GM21515 (cell line): Measurements from ENCODE around the gene KCNIP1.

Experiments used
- ATAC-seq: cut with Tn5 transposase; IDR thresholded peaks from one replicate; pipeline ENCODE4 v1.9.1; 2021; ENCODE audit not compliant: unreplicated experiment

Gene KCNIP1

DNA sequence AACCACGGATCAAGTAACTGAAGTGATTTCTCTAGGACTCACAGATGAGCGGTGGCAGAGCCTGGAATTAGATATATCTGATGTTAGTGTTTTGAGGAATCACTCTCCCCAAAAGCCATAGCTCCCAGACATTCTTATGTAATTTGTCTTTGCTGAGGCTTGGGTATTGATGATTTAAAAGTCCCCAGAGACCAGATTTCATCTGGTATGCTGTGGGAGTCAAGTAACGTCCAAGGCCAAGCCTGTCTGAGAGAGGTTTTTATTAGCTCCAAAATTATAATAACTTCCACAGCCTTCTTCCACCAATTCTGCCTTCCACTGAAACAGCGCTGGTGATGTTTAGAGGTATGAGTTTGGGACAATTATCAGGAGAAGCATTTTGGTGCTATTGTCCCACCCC is 21.3 kb upstream of the KCNIP1 start:
- no peak for ATAC-seq

DNA sequence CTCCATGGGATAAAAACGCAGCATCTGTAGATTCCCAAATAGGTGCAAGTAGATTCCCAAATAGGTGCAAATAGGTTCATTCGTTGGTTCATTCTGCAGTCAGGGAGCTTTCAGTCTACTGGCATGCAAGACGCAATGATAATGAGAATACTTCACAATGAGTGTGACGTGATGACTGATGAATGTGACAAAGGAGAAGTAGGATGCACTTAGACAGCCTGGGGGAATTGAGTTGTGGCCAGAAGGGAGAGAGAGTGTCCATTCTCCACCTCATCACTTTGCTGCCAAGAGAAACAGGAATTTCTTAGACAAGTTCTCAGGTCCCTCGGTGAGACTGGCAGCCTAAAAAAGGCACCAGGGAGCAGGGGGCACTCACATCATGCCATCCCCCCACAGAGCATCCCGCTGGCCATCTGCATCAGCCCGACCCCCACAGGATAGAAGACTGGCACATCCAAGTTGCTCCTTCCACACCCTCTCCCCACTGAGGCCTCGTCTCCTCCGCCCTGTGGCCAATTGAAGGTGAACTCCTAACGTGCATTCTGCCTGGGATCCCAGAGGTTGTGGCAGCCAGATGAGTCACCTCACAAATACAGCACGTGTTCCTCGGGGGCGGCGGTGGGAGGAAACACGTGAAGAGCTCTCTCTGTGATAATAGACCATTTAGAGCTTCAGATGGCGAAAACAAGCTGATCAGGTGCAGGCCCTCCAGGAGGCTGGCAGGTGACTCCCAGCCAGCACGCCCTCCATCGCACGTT is 19.9 kb upstream of the KCNIP1 start:
- no peak for ATAC-seq

DNA sequence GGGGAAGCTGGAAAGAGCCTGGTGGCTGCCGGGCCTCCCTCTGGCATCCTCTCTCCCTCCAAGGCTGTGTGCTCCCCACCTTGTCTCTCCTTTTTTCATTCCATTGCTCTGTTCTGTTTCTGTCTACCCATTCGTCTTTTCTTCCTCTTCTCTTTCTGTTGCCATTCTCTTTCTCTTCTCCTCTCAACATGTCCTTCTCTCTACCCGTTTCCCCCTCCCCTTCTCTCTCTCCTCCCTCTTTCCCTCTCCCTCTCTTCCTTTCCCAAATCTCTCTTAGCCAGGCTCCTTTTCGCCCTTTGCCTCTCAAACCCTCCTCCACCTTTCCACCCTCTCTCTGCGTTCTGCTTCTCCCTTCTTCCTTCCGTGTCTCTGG is 19.4 kb upstream of the KCNIP1 start:
- no peak for ATAC-seq

DNA sequence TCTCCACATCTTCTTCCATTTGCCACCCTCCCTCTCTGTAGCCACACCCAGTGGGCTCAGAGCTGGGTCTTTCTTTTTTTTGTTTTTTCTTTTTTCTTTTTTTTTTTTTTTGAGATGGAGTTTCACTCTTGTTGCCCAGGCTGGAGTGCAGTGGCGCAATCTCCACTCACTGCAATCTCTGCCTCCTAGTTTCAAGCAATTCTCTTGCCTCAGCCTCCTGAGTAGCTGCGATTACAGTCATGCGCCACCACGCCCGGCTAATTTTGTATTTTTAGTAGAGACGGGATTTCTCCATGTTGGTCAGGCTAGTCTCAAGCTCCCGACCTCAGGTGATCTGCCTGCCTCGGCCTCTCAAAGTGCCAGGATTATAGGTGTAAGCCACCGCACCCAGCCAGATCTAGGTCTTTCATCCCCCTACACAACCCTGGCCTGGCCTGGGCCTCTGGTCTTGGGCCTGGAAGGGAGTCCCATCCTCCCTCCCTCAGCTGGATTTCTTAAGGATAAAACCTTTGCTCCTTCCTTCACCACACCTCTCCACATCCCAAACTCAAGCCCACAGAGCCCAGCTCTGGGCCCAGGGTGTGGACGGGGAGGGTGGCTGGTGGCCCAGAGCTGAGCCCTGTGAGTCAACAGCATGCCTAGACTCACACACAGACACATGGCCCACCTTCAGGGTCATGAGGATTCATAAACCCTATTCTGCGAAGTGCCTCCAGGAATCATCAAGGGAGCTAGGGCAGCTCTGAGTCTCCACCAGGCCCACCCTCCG is 18.8 kb upstream of the KCNIP1 start:
- ATAC-seq = no peak

DNA sequence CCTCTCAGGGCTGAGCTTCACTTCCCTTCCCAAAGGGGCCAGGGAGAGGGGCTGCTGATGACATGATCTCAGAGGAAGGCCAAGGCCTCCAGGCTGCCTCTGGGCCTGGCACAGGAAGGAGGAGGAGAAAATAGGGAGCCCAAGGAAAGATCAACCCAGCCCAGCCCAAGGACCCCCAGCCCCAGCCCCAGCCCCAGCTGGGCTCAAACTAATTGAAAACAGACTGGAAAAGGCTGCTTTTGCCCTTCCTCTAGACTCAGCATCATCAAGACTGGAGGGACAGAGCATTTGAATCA is 18.3 kb upstream of the KCNIP1 start:
- no peak for ATAC-seq

DNA sequence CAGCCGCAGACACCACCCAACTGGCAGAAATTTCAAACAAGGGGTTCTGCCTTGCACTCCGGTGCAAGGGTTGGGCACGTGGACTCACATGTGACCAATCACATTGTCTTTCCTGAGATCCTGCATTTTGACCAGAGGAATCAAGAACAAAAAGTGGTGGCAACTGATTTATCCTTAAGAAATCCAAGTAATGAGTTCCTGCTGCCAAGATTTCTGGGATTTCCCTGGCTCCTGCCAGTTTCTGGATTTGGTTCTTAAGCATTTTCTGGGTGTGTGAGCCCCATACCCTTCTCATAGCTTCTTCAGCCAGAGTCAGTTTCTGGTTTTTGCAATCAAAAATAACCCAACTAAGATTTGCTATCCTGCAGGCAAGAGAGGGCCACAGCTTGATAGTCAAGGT is 17.4 kb upstream of the KCNIP1 start:
- no peak for ATAC-seq

DNA sequence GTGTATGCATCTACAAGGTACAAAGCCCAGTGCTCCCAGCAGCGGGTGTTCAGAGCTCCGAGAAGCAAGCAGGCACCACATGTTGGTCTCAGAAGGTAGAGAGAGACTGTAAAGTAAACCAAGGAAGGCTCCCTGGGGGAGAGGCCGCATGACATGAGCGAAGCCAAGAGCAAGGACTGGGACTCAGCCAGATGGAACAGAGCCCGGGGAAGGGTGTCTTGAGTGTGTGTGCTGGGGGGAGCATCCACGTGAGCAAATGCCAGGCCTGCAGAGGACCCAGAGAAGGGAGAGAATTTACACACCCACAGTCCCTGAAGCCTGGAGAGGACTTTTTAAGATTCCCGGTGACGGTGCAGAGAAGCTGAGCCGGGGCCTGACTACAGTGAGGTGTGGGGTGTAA is 15.2 kb upstream of the KCNIP1 start:
- ATAC-seq = no peak

DNA sequence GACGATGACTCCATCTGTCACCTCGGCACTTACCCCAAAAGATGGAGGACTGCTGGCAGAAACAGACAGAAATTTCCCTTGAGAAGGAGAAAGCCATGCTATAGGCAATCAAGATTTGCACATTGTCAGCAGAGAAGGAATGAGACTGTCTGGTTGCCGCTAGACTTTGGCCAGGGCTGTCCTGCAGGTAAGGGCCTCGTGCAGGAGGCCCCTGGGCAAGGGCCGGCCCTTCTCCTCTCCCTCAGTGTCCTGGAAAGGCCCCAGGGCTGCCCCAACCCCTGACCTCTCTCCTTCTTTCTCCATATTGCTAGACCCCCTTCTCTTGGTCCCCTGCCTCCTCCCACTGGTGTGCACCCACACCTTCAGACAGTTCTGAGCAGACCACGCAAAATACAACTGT is 14.6 kb upstream of the KCNIP1 start:
- ATAC-seq = no peak

DNA sequence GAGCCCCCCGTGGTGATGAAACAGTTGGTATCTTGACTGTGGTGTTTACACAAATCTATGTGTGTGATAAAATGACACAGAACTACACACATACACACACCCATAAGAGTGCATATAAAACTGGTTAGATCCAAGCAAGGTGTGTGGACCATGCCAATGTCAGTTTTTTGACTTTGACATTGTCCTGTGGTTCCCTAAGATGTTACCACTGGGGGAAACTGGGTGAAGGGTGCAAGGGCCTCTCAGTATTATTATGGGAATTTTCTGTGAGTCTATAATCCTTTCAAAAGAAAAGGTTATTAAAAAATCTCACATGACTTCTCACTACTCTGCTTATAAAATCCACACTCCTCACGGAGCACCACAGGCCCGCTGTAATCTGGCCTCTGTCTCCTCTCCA is 13.4 kb upstream of the KCNIP1 start:
- no peak for ATAC-seq

DNA sequence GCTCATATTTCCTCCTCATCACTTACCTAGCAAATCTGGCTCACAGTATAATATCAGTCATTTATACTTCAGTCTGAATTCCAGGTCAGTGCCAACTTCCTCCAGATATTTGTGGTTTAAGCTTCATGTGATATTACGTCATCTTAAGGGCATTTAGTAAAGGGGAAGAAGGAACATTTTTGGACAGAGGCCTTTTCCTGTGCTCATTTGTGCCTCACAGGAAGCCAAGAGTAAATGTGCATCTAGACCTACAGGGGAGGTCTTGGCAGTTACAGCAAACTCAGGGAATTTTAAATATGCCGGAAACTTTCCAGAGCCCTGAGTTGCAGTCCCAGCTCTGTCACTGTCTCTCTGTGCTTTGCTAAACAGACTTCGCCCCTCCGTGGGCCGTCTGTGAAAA is 12.3 kb upstream of the KCNIP1 start:
- no peak for ATAC-seq

DNA sequence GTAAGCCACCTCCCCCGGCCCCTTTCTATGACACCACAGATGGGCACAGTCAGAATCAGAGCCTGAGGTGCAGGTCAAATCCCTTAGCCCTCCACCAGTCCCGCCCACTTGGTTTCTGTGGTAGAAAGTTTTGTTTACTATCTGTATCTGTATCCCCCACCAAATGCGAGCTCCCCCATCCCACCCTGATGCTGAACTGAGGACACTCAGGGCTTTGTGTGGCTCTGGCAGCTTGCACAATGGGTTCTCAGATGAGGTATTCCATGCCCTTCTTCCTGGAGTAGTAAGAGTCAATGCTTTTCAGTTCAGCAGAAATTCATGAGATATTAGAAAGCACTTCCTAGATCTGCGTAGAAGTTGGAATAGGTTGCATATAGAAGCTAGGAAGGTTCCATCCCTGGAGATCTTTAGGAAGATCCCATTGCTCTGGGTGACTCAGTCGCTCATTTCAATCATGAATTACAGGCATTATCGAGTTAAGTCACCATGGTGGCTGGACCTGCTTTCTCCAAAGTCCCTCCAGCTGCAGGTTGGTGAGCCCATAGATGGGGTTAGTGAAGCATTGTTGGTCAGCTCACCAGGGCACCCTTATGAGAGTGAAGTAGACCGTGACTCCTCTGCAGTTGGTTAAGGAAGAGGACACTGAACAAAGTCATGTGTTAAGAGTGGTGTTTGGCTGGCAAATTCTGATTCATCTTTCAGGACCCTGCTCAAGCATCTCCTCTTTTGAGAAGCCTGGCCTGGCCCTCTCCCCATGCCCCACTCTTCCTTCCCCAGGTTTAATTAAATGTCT is 10.6 kb upstream of the KCNIP1 start:
- no peak for ATAC-seq

DNA sequence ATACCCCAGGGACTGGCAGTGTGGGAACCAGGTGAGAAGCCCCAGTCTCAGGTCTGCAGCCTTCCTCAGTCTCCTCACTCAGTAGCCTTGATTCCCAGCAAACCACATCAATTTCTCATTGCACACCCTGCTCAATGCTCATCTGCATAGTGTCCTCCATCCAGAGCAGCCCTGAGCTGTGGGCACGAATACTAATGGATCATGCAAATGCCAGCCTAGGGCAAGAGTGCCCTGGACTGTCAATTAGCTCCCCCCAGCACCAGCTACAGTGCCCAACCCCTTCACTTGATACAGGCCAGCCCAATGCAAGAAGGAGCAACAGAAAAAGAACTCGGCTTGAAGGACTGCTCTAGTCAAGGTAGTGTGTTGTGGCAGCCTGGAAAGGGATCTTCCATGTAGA is 9.8 kb upstream of the KCNIP1 start:
- ATAC-seq = no peak

DNA sequence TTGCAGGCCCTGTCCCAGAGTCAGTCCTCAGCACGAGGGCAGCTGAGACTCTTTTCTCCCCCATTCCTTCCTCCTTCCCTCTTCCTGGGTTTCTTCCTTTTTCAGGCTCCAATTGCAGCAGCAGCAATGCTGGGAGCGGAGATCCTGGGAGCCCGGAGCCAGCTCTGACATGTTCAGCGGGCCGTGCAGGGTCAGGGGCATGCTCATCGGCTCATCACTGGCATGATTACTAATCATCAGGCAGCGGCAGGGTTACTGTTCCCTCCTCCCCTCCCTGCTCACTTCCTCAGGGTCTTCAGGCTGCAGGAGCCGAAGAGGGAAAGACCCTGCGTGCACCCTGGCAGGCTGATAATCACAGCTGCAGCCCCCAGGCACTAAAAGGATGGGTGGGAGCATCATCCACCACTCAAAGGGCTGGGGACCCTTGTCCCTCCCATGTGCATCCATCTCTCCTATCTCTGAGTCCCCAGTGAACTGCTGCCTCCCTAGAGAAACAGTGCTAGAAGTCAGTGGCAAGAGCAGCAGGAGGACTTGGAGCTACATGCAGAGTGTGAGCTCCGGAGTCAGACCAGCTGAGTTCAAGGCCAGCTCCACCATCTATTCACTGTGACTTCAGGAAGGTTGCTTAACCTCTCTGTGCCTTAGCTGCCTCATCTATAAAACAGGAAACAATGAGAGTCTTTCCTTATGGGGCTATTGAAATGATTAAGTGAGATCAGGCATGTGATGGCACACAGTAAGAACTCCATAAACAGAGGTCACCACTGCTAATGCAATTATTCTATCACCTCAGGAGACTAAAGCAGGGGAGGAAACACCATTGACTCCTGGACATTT is 7.8 kb upstream of the KCNIP1 start:
- no peak for ATAC-seq

DNA sequence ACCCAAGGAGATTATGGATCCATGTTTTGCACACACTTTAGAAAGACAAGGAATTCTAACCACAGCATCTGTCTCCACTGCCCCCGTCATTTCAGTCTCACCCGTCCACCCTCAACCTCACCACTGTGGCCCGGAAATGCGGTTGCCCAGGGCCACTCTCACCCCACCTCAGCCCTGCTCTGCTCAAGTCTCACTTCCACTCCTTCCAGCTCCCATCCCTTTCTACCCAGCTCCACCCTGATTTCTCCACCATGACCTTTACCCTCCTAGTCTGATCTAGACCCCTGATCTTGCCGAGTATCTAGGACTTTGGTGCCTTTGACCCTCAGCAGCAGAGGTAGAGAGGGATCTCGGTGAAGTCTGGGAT is 7.2 kb upstream of the KCNIP1 start:
- no peak for ATAC-seq

DNA sequence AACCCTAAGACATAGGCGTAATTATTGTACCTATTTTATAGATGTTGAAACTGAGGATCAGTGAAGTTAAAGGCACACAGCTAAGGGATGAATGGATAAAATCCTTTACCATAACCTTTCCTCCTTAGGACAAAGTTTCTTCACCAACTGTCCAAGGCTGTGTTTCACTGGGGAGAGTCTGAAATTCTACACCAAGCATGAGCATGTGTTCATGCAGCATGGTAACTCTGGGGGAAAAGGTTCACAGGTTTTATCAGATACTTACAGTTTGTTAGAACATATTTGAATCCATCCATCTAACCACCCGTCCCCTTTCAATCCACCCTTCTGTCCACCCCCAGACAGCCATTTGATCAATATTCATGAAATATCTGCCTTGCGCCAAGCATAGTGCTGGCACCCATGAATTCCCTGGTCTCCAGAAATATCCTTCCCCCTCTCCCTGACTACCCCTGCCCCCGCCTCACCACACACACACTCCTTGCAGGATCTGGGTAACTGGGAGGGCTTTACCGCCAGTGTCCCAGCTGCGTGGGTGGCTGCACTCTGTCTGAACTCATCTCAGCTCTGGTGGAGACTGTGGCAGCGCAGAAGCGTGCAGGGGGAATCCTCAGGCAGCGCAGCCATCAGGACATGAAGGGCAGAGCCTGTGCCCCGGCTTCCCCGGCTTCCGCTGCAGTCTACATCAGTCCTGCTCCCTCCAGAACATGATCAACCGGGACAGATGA is 6.3 kb upstream of the KCNIP1 start:
- no peak for ATAC-seq

DNA sequence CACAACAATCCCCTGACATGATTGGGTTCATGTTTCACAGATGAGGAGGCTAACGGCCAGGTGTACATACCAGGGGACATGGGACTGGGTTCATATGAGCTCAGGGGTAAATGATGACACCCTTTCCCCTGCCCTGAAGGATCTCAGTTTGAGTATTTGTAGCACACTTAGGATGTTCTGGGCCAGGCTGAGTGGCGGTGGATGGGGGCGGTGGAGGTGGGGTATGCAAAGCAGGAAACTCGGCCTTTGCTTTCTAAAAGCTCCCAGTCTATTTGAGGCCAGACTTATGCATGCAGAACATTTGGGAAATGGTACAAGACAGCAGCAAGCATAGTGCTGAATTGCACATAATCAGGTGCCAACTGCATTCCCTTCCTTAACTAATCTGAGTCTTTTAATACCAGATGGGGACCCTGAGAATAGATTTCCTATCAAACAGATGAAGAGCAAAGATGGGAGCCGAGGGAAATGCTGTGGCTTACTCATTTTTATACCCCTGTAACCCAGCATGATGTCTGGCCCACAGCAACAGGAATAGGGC is 4.9 kb upstream of the KCNIP1 start:
- ATAC-seq = no peak

DNA sequence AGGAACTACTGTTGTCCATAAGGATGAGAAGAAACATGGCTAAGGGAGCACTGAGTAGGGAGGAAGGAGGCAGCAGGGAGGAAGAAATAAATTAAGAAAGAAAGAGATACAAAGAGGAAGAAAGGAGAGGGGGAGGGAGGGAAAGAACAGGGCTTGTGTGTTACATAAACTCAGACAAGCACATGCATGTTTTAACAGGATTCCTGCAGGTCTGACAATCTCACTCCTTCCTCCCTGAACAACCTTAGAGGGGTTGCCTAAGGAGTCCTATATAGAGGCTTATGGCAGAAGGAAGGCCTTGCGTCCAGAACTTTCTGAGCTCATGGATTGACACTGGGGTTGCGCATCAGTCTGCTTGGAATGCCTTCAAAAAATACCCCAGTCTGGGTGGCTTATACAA is 4.2 kb upstream of the KCNIP1 start:
- no peak for ATAC-seq

DNA sequence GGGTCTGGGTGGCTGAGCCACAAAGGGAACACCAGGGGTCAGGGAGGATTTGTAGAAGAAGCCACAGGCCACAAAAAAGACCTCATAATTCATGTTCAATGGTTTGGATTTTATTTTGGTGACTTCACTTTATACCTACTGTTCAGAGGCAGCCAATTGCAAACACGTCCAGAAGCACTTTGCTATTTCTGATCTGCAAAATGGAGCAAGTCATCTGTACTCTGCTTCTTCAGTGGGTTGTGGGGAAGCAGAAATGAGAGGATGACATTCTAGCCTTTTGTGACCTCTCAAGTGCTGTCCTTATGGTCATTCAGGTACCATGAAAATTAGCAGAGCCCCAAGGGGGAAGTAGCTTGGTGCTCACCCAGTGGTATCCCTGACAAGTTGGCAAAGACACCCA is 2.5 kb upstream of the KCNIP1 start:
- ATAC-seq = no peak

DNA sequence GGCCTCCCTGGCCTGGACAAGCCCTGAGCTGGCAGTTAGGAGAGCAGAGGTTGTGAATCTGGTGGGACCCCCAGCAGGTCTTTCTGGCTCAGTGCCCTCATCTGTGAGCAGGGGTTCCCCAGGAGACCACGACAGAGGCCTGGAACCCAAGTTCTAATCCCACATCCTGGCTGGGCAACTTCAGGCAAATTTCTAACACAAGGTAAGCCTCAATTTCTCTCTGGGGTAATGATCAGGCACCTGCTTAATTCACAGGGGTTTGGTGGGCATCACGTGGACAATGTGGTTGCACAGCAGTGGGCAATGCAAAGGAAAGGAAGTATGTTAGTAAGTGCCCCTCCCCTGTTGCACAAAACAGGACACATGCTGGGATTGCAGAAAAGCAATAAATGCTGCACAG is 1.9 kb upstream of the KCNIP1 start:
- no peak for ATAC-seq

DNA sequence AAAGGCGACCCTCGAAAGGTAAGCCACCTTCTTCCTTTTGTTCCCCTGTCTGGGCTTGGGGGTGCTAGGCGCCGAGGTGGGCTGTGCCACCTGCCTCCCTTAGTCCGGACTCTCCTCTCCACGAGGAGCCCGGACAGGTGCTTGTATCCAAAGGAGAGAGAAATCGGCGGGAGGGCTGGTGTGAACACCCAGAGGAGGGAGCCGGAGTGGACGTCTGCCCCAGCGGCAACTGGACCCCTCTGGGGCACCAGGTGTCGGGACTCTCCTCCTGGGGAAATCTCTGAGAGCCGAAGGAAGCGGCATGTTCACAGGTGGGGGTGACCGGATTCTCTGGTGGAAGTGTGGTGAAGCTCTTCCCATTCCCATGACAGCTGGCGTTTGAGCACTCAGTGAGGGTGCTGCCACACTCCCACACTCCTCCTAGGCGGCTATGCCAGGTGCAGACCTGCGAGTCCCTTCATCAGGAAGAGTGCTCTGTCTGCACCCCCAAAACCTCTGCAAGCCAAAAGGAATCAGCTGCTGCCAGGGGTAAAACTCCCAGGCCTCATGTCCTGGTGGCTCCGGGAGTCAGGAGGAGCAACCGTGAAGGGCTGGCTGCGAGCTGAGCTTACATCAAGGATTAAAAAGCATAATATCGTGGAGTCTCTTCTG is 921 bp downstream of the KCNIP1 start:
- ATAC-seq = no peak
